Astrocyte (in vitro differentiated cells and primary cell): ENCODE data around the gene GSK3B. TPM values are rescaled to one million over a fixed set of nuclear protein-coding genes. Genes with fewer than 3 reads are reported as not detected.

Experiments
- DNase-seq: peaks from one replicate; pipeline ENCODE4 v3.0.0-alpha.2; 2010; ENCODE audit warnings: low read depth
- FAIRE-seq: peaks from 2 replicates; lab custom pipeline; 2011; peaks lifted over from hg19 to GRCh38; lab: Jason Lieb, UNC
- H2AFZ ChIP-seq: 2 replicates; pipeline ENCODE4 v1.6.0; 2012; ENCODE audit warnings: low read depth, low read length, inconsistent platforms
- H3K27ac ChIP-seq: 2 replicates; pipeline ENCODE4 v1.5.1; 2011; ENCODE audit warnings: low read depth, low read length, inconsistent platforms
- H3K27me3 ChIP-seq: 2 replicates; pipeline ENCODE4 v1.6.0; 2011; ENCODE audit warnings: low read length, inconsistent platforms; ENCODE audit not compliant: insufficient read depth
- H3K36me3 ChIP-seq: 2 replicates; pipeline ENCODE4 v1.5.1; 2011; ENCODE audit warnings: low read length, inconsistent platforms; ENCODE audit not compliant: insufficient read depth
- H3K4me1 ChIP-seq: 2 replicates; pipeline ENCODE4 v1.5.1; 2011; ENCODE audit warnings: low read length, inconsistent platforms; ENCODE audit not compliant: insufficient read depth
- H3K4me2 ChIP-seq: 2 replicates; pipeline ENCODE4 v1.6.0; 2012; ENCODE audit warnings: low read length, inconsistent platforms
- H3K4me3 ChIP-seq: 2 replicates; pipeline ENCODE4 v1.5.1; 2011; ENCODE audit warnings: low read depth, mild to moderate bottlenecking, low read length, inconsistent platforms; ENCODE audit not compliant: insufficient read depth
- H3K79me2 ChIP-seq: 2 replicates; pipeline ENCODE4 v1.6.0; 2012; ENCODE audit warnings: mild to moderate bottlenecking, low read length, inconsistent platforms; ENCODE audit not compliant: insufficient read depth
- H3K9ac ChIP-seq: 2 replicates; pipeline ENCODE4 v1.6.0; 2012; ENCODE audit warnings: mild to moderate bottlenecking, low read length, inconsistent platforms
- H3K9me3 ChIP-seq: 2 replicates; pipeline ENCODE4 v1.5.1; 2012; ENCODE audit warnings: low read depth, mild to moderate bottlenecking, low read length, inconsistent platforms; ENCODE audit not compliant: insufficient read depth
- H4K20me1 ChIP-seq: 2 replicates; pipeline ENCODE4 v1.6.0; 2012; ENCODE audit warnings: low read length, inconsistent platforms; ENCODE audit not compliant: insufficient read depth
- H3K27ac Mint-ChIP-seq: one replicate; pipeline ENCODE4 v1.8.0; 2021; ENCODE audit warnings: mild to moderate bottlenecking, mixed read lengths; ENCODE audit not compliant: unreplicated experiment
- H3K27me3 Mint-ChIP-seq: one replicate; pipeline ENCODE4 v1.8.0; 2021; ENCODE audit warnings: low read depth, mixed read lengths; ENCODE audit not compliant: unreplicated experiment
- H3K36me3 Mint-ChIP-seq: one replicate; pipeline ENCODE4 v1.8.0; 2021; ENCODE audit warnings: low read depth, mixed read lengths; ENCODE audit not compliant: unreplicated experiment
- H3K4me1 Mint-ChIP-seq: one replicate; pipeline ENCODE4 v1.8.0; 2021; ENCODE audit warnings: low read depth, mixed read lengths; ENCODE audit not compliant: unreplicated experiment
- H3K4me3 Mint-ChIP-seq: one replicate; pipeline ENCODE4 v1.8.0; 2021; ENCODE audit warnings: mild to moderate bottlenecking, moderate library complexity, mixed read lengths; ENCODE audit not compliant: unreplicated experiment
- H3K9me3 Mint-ChIP-seq: one replicate; pipeline ENCODE4 v1.8.0; 2021; ENCODE audit warnings: mild to moderate bottlenecking, mixed read lengths; ENCODE audit not compliant: unreplicated experiment
- CTCF ChIP-seq: IDR thresholded peaks from 2 replicates; pipeline ENCODE4 v1.5.1; 2011; ENCODE audit warnings: low read depth, mild to moderate bottlenecking, inconsistent platforms, low read length, moderate library complexity; ENCODE audit not compliant: insufficient read depth
- EZH2 ChIP-seq: IDR thresholded peaks from 2 replicates; pipeline ENCODE4 v1.6.1; 2012; ENCODE audit warnings: mild to moderate bottlenecking, low read length, inconsistent platforms; ENCODE audit not compliant: insufficient read depth
- total RNA-seq: library from RNA; stranded (reverse); gene quantifications from 2 replicates; pipeline ENCODE4 v1.2.1, GENCODE V29; 2021

GSK3B gene
- total RNA-seq, 1 donor from 2014 or later: 80.6 TPM

GRCh38 chr3:119817071-119817470 is 277.2 kb downstream of the GSK3B start:
- no peak overlapping the region for H3K27ac Mint-ChIP-seq
- TF ChIP-seq EZH2 (no peak), CTCF (no peak)
- Histone ChIP-seq H3K4me2 (no peak overlapping the region), H3K9me3 (no peaks in the 10 kb centered on the region), H3K79me2 (no peaks in the 10 kb centered on the region), H3K4me1 (no peaks in the 10 kb centered on the region), H4K20me1 (no peaks in the 10 kb centered on the region), H2AFZ (no peak overlapping the region), H3K27me3 (no peaks in the 10 kb centered on the region), H3K27ac (no peak overlapping the region), H3K9ac (no peak overlapping the region), H3K4me3 (no peak overlapping the region), H3K36me3 (no peaks in the 10 kb centered on the region)
- DNase-seq: no peak
- peaks cover 30% of the 10 kb centered on the region for H3K27me3 Mint-ChIP-seq
- no peaks in the 10 kb centered on the region for H3K9me3 Mint-ChIP-seq
- no peak for FAIRE-seq
- peaks cover 3% of the 10 kb centered on the region for H3K36me3 Mint-ChIP-seq
- H3K4me1 Mint-ChIP-seq: peaks cover 2% of the 10 kb centered on the region
- H3K4me3 Mint-ChIP-seq: no peak overlapping the region

- peaks cover 3% of the 10 kb centered on the region for H3K36me3 Mint-ChIP-seq
- H3K9ac ChIP-seq: no peak overlapping the region
- no peaks in the 10 kb centered on the region for H3K9me3 Mint-ChIP-seq
- H3K4me2 ChIP-seq: no peak overlapping the region
- no peaks in the 10 kb centered on the region for H3K36me3 ChIP-seq
- no peaks in the 10 kb centered on the region for H4K20me1 ChIP-seq
- no peak overlapping the region for H3K27ac Mint-ChIP-seq
- no peaks in the 10 kb centered on the region for H3K4me1 ChIP-seq
- no peaks in the 10 kb centered on the region for H3K79me2 ChIP-seq
- DNase-seq (no peak), FAIRE-seq (no peak)
- no peak overlapping the region for H3K4me3 ChIP-seq
- no peak overlapping the region for H3K4me3 Mint-ChIP-seq
- H3K27me3 Mint-ChIP-seq: peaks cover 41% of the 10 kb centered on the region
- no peak overlapping the region for H2AFZ ChIP-seq
- TF ChIP-seq CTCF (no peak), EZH2 (no peak)
- peaks cover 2% of the 10 kb centered on the region for H3K4me1 Mint-ChIP-seq
- no peaks in the 10 kb centered on the region for H3K9me3 ChIP-seq
- no peaks in the 10 kb centered on the region for H3K27me3 ChIP-seq
- no peak overlapping the region for H3K27ac ChIP-seq
Observed at GRCh38 chr3:119815716-119816115, 278.5 kb downstream of the GSK3B start.

- no peak overlapping the region for H3K27ac Mint-ChIP-seq
- no peak overlapping the region for H3K4me3 Mint-ChIP-seq
- H3K79me2 ChIP-seq: no peaks in the 10 kb centered on the region
- no peaks in the 10 kb centered on the region for H3K36me3 ChIP-seq
- no peak overlapping the region for H3K9ac ChIP-seq
- TF ChIP-seq EZH2 (no peak), CTCF (no peak)
- peaks cover 8% of the 10 kb centered on the region for H3K4me1 ChIP-seq
- H3K27me3 ChIP-seq: no peaks in the 10 kb centered on the region
- H3K9me3 Mint-ChIP-seq: no peaks in the 10 kb centered on the region
- H3K36me3 Mint-ChIP-seq: peaks cover 3% of the 10 kb centered on the region
- no peaks in the 10 kb centered on the region for H4K20me1 ChIP-seq
- H3K9me3 ChIP-seq: no peaks in the 10 kb centered on the region
- H3K4me1 Mint-ChIP-seq: peaks cover 1% of the 10 kb centered on the region
- no peak overlapping the region for H3K27ac ChIP-seq
- no peak overlapping the region for H2AFZ ChIP-seq
- FAIRE-seq (no peak), DNase-seq (no peak)
- peaks cover 65% of the 10 kb centered on the region for H3K27me3 Mint-ChIP-seq
- no peak overlapping the region for H3K4me2 ChIP-seq
- no peak overlapping the region for H3K4me3 ChIP-seq
Observed at GRCh38 chr3:119812491-119813058, 281.7 kb downstream of the GSK3B start.
